Measurements from ENCODE around the gene SPTLC1.
A peak's percentile ranks its signal among the peaks of the same experiment; 100 is the strongest.
"Not testable (repeated sequence)": the region's sequence is repeated elsewhere in the genome, so short reads cannot be mapped to it uniquely, and the experiment has no call there.

Gene SPTLC1

GRCh38 chr9:92140754-92141143 lies 25.5 kb upstream of the SPTLC1 start:
- DNase-seq (ENCODE audit: low read depth, low spot score): no peak

GRCh38 chr9:92140074-92140753 lies 25.0 kb upstream of the SPTLC1 start:
- no peak for DNase-seq (ENCODE audit: low read depth, low spot score)

- DNase-seq (ENCODE audit: low read depth, low spot score): not testable (repeated sequence)
Observed at GRCh38 chr9:92138960-92139540, 23.8 kb upstream of the SPTLC1 start.

- DNase-seq (ENCODE audit: low read depth, low spot score): no peak
Observed at GRCh38 chr9:92138157-92138959, 23.1 kb upstream of the SPTLC1 start.

GRCh38 chr9:92136184-92136858 lies 21.1 kb upstream of the SPTLC1 start:
- DNase-seq (ENCODE audit: low read depth, low spot score): no peak

- no peak for DNase-seq (ENCODE audit: low read depth, low spot score)
Observed at GRCh38 chr9:92135576-92135975, 20.4 kb upstream of the SPTLC1 start.

GRCh38 chr9:92133949-92134604 lies 18.9 kb upstream of the SPTLC1 start:
- no peak for DNase-seq (ENCODE audit: low read depth, low spot score)

GRCh38 chr9:92132913-92133312 lies 17.7 kb upstream of the SPTLC1 start:
- DNase-seq (ENCODE audit: low read depth, low spot score): not testable (repeated sequence)

GRCh38 chr9:92132501-92132900 lies 17.3 kb upstream of the SPTLC1 start:
- no peak for DNase-seq (ENCODE audit: low read depth, low spot score)

GRCh38 chr9:92122800-92123199 lies 7.6 kb upstream of the SPTLC1 start:
- no peak for DNase-seq (ENCODE audit: low read depth, low spot score)

- no peak for DNase-seq (ENCODE audit: low read depth, low spot score)
Observed at GRCh38 chr9:92122061-92122460, 6.8 kb upstream of the SPTLC1 start.

- no peak for DNase-seq (ENCODE audit: low read depth, low spot score)
Observed at GRCh38 chr9:92121265-92121664, 6.1 kb upstream of the SPTLC1 start.

- DNase-seq (ENCODE audit: low read depth, low spot score): no peak
Observed at GRCh38 chr9:92120138-92120537, 4.9 kb upstream of the SPTLC1 start.

GRCh38 chr9:92119586-92119985 lies 4.4 kb upstream of the SPTLC1 start:
- no peak for DNase-seq (ENCODE audit: low read depth, low spot score)

- DNase-seq (ENCODE audit: low read depth, low spot score): no peak
Observed at GRCh38 chr9:92108122-92108521, 7.1 kb downstream of the SPTLC1 start.

GRCh38 chr9:92105446-92106225 lies 9.6 kb downstream of the SPTLC1 start:
- not testable (repeated sequence) for DNase-seq (ENCODE audit: low read depth, low spot score)

GRCh38 chr9:92103601-92104000 lies 11.6 kb downstream of the SPTLC1 start:
- not testable (repeated sequence) for DNase-seq (ENCODE audit: low read depth, low spot score)

- DNase-seq (ENCODE audit: low read depth, low spot score): no peak
Observed at GRCh38 chr9:92100237-92100911, 14.8 kb downstream of the SPTLC1 start.

- DNase-seq (ENCODE audit: low read depth, low spot score): no peak
Observed at GRCh38 chr9:92098638-92099037, 16.6 kb downstream of the SPTLC1 start.

- DNase-seq (ENCODE audit: low read depth, low spot score): peak; percentile 84
Observed at GRCh38 chr9:92097997-92098482, 17.2 kb downstream of the SPTLC1 start.
